A549 (cell line): ENCODE data around the gene PEDS1. TPM values are rescaled to one million over a fixed set of nuclear protein-coding genes. Genes with fewer than 3 reads are reported as not detected.

Source experiments
- ATAC-seq, 2 experiments: fragments of 200-7000 bp in 1 of 2; fragments of >200 bp in 1 of 2; cut with Nextera tagmentation in 1 of 2; cut with Tn5 transposase in 1 of 2; 3 replicates each; pipeline versions ENCODE4 v1.8.0 to v1.9.1; 2018 to 2020; ENCODE audit warnings: mild to moderate bottlenecking in 1 of 2, moderate library complexity in 1 of 2
- CTCF ChIA-PET: fragments of 300-600 bp; sonication (Branson Sonifier 250); formaldehyde crosslinking; extraction: SDS; loops from one replicate; lab custom pipeline; 2021; ENCODE audit warnings: antibody characterized with exemption, inconsistent platforms; lab: Yijun Ruan, JAX
- POLR2A ChIA-PET: fragments of 350-600 bp; formaldehyde crosslinking; extraction: SDS; loops from one replicate; lab custom pipeline; 2021; ENCODE audit warnings: antibody characterized with exemption, inconsistent platforms; lab: Yijun Ruan, JAX
- DNase-seq, 2 experiments: peaks; one replicate each; pipeline versions ENCODE4 v3.0.0 to v3.0.0-alpha.2; 2011 to 2016; ENCODE audit warnings: low read depth in 1 of 2, low spot score in 1 of 2
- FAIRE-seq: peaks from 2 replicates; lab custom pipeline; 2011; peaks lifted over from hg19 to GRCh38; lab: Jason Lieb, UNC
- H3K27ac ChIP-seq, 2 experiments: fragments of >200 bp; sonication (Bioruptor Twin); formaldehyde crosslinking; 3 replicates each; pipeline ENCODE4 v1.5.1; 2016 to 2017
- H3K4me1 ChIP-seq: fragments of >200 bp; sonication (Bioruptor Twin); formaldehyde crosslinking; 3 replicates; pipeline ENCODE4 v1.6.1; 2016
- H3K4me2 ChIP-seq: fragments of >200 bp; sonication (Bioruptor Twin); formaldehyde crosslinking; 3 replicates; pipeline ENCODE4 v1.6.1; 2016
- H3K4me3 ChIP-seq: fragments of >200 bp; sonication (Bioruptor Twin); formaldehyde crosslinking; 3 replicates; pipeline ENCODE4 v1.5.1; 2016
- H3K9me3 ChIP-seq: fragments of >200 bp; sonication (Bioruptor Twin); formaldehyde crosslinking; 3 replicates; pipeline ENCODE4 v1.6.1; 2016
- BHLHE40 ChIP-seq: IDR thresholded peaks from 2 replicates; pipeline ENCODE4 v1.6.1; 2012; ENCODE audit warnings: low read depth, low read length, inconsistent platforms
- CBX2 ChIP-seq: fragments of 200-600 bp; sonication (generic); IDR thresholded peaks from 2 replicates; pipeline ENCODE4 v1.6.1; 2016; ENCODE audit warnings: low read depth, mild to moderate bottlenecking, borderline replicate concordance
- CBX8 ChIP-seq: fragments of 200-600 bp; sonication (generic); IDR thresholded peaks from 2 replicates; pipeline ENCODE4 v1.6.1; 2016
- CHD4 ChIP-seq: fragments of 200-600 bp; sonication (generic); IDR thresholded peaks from 2 replicates; pipeline ENCODE4 v1.6.1; 2016; ENCODE audit warnings: antibody characterized with exemption, mild to moderate bottlenecking, borderline replicate concordance
- EP300 ChIP-seq, 2 experiments: fragments of >200 bp; sonication (Bioruptor Twin); formaldehyde crosslinking; IDR thresholded peaks; 2 replicates in 1 of 2; 3 replicates in 1 of 2; pipeline ENCODE4 v1.6.1; 2016 to 2017
- ESRRA ChIP-seq: fragments of 150-350 bp; IDR thresholded peaks from 2 replicates; pipeline ENCODE4 v1.6.1; 2014; ENCODE audit warnings: mild to moderate bottlenecking, low read length, borderline replicate concordance
- FOSL2 ChIP-seq, 2 experiments: fragments of 450-650 bp in 1 of 2; fragments of >200 bp in 1 of 2; sonication (Bioruptor Twin) in 1 of 2; formaldehyde crosslinking; IDR thresholded peaks; 2 replicates each; pipeline versions ENCODE4 v1.5.0 to v1.6.1; 2016 to 2020; ENCODE audit warnings: mild to moderate bottlenecking in 1 of 2, moderate library complexity in 1 of 2
- GATA3 ChIP-seq: IDR thresholded peaks from 2 replicates; pipeline ENCODE4 v1.6.1; 2012; ENCODE audit warnings: borderline replicate concordance
- HOXB13 ChIP-seq: fragments of 250-450 bp; sonication (Bioruptor Pico); IDR thresholded peaks from 2 replicates; pipeline ENCODE4 v1.5.0; 2020; ENCODE audit warnings: low read depth, mild to moderate bottlenecking, moderate library complexity
- KDM1A ChIP-seq: fragments of 200-600 bp; sonication (generic); IDR thresholded peaks from 2 replicates; pipeline ENCODE4 v1.6.1; 2016; ENCODE audit warnings: low read depth, mild to moderate bottlenecking
- MAFK ChIP-seq: fragments of 450-650 bp; IDR thresholded peaks from 2 replicates; pipeline ENCODE4 v1.6.1; 2014; ENCODE audit not compliant: partially characterized antibody
- PHF8 ChIP-seq: fragments of 200-600 bp; sonication (generic); IDR thresholded peaks from 2 replicates; pipeline ENCODE4 v1.6.1; 2016; ENCODE audit warnings: low read depth, mild to moderate bottlenecking, antibody characterized with exemption, moderate library complexity, borderline replicate concordance
- RAD21 ChIP-seq, 2 experiments: fragments of >200 bp in 1 of 2; sonication (Bioruptor Twin) in 1 of 2; formaldehyde crosslinking in 1 of 2; IDR thresholded peaks in 1 of 2; conservative IDR thresholded peaks in 1 of 2; 2 replicates in 1 of 2; 3 replicates in 1 of 2; pipeline ENCODE4 v1.6.1; 2012 to 2018; ENCODE audit warnings: inconsistent platforms in 1 of 2
- RFX5 ChIP-seq: fragments of 450-650 bp; IDR thresholded peaks from 2 replicates; pipeline ENCODE4 v1.7.1; 2014; ENCODE audit warnings: antibody characterized with exemption, mild to moderate bottlenecking, moderate library complexity
- SREBF2 ChIP-seq: fragments of 450-650 bp; IDR thresholded peaks from 2 replicates; pipeline ENCODE4 v1.6.1; 2014; ENCODE audit warnings: mild to moderate bottlenecking, moderate library complexity
- TP53 ChIP-seq: fragments of 250-450 bp; sonication (Bioruptor Pico); IDR thresholded peaks from 2 replicates; pipeline ENCODE4 v1.5.0; 2021; ENCODE audit warnings: mild to moderate bottlenecking, moderate library complexity
- ZNF302 ChIP-seq: fragments of 250-450 bp; sonication (Bioruptor Pico); IDR thresholded peaks from 2 replicates; pipeline ENCODE4 v1.9.0; 2021; ENCODE audit warnings: inconsistent platforms, mild to moderate bottlenecking, moderate library complexity
- WGBS: methylation state at CpG from one replicate; pipeline ENCODE4 v1.1.6; 2017; ENCODE audit errors: missing lambda C conversion rate; 5-methylcytosine and 5-hydroxymethylcytosine counted together
- polyA plus RNA-seq, 4 experiments: library from polyadenylated mRNA; depleted of rRNA in 3 of 4; stranded (reverse); fragments of >200 nt; fragmentation: RNase III in 1 of 4; extraction: RNeasy Plus Mini Kit Qiagen cat#74134 plus additional on column Dnase treatment in 1 of 4; gene quantifications; 2 replicates in 3 of 4; 3 replicates in 1 of 4; pipeline ENCODE4 v1.2.3, GENCODE V29; 2011 to 2017
- TF ChIP-seq, protein P1 (sequence below): IDR thresholded peaks from 2 replicates; pipeline ENCODE4 v1.6.1; 2012; ENCODE audit warnings: low read depth, borderline replicate concordance
- TF ChIP-seq, protein P2 (sequence below): fragments of >200 bp; sonication (Bioruptor Twin); formaldehyde crosslinking; IDR thresholded peaks from 3 replicates; pipeline ENCODE4 v1.6.1; 2016
- TF ChIP-seq, protein P3 (sequence below): fragments of 200-600 bp; sonication (generic); IDR thresholded peaks from 2 replicates; pipeline ENCODE4 v1.6.1; 2016; ENCODE audit warnings: antibody characterized with exemption, mild to moderate bottlenecking, moderate library complexity
- TF ChIP-seq, protein P4 (sequence below): fragments of >200 bp; sonication (Bioruptor Twin); formaldehyde crosslinking; IDR thresholded peaks from 3 replicates; pipeline ENCODE4 v1.5.1; 2016
- TF ChIP-seq, protein P5 (sequence below): fragments of 150-350 bp; IDR thresholded peaks from 2 replicates; pipeline ENCODE4 v1.6.1; 2014; ENCODE audit warnings: low read depth, mild to moderate bottlenecking, low read length

Gene PEDS1
- polyA plus RNA-seq, 2 of the 4 experiments (the other 2 are of a cell fraction): 24.5 to 25.8 TPM

DNA sequence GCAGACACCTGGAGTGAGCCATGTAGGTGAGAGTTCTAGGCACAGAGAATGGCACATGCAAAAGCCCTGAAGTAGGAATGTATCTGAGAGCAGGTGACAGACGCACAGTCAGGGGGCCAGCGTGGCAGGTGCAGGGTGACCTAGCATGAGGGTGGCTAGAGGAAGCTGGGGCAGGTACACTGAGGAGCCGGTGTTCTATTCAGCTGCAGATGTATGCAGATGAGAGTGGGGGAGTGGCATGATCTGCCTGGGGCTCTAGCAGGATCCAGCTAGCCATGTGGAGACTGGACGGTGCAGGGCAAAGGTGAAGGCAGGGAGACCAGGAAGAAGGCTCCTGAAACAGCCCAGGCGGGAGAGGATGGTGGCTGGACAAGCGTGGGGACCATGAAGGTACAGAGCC is 10.7 kb downstream of the PEDS1 start:
- WGBS: 77% methylated on average over 6 of the region's 6 CpGs
- H3K4me1 ChIP-seq: peaks cover 87% of the 10 kb centered on the region
- H3K27ac ChIP-seq: peak overlapping the region; percentile 91 to 95
- ATAC-seq (no peak), FAIRE-seq (no peak), DNase-seq (no peak)
- TF ChIP-seq RFX5: no peak
- TF ChIP-seq ZNF302: no peak
- TF ChIP-seq, protein P1, sequence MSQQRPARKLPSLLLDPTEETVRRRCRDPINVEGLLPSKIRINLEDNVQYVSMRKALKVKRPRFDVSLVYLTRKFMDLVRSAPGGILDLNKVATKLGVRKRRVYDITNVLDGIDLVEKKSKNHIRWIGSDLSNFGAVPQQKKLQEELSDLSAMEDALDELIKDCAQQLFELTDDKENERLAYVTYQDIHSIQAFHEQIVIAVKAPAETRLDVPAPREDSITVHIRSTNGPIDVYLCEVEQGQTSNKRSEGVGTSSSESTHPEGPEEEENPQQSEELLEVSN: no peak
- no peak for TF ChIP-seq EP300 (IDR thresholded peaks at IDR 0.05)
- no peak for TF ChIP-seq FOSL2 (IDR thresholded peaks at IDR 0.05)
- TF ChIP-seq FOSL2 (CRISPR knock-in tag; IDR thresholded peaks at IDR 0.05): no peak
- POLR2A ChIA-PET: no interaction called here
- no peaks in the 10 kb centered on the region for H3K9me3 ChIP-seq
- peak overlapping the region; percentile 74; the same call in 2 of the 3 replicates for H3K4me2 ChIP-seq
- H3K4me3 ChIP-seq: no peak overlapping the region
- CTCF ChIA-PET: interaction anchor here (0.5 to 9.6 kb wide), 6 partner anchors 10 to 58 kb away, joined by 3 to 123 read pairs (median 4); partner anchors contain the start of gene PEDS1

DNA sequence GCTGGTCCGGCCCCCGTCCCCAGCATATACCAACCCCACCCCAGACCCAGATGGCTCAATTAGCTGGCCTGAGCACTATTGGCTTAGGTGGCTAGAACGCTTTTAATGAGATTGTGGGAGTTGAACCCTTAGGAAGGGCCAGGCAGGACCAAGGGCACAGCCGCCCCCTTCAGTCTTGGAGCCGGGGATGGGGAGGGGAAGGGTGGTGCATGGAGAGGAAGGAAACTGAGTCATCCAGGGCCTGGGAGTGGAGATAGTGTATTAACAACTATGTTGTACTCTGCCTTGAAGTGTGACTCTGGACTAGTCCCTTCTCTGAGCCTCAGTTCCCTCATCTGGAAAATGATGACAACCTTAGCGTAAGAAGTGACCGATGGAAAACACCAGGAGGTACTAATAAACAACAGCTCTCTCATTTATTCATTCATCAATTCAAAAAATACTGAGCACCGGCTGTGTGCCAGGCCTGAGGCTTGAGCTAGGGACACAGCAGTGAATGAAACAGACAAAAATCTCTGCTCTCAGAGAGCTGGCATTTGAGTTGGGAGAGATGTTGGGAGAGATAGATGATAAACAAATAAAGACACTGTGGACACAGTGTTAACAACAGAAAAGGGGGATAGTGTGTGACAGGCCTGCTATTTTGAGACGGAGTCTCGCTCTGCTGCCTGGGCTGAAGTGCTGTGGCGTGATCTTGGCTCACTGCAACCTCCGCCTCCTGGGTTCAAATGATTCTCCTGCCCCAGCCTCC is 11.5 kb downstream of the PEDS1 start:
- no peak overlapping the region for H3K4me2 ChIP-seq
- TF ChIP-seq EP300 (IDR thresholded peaks at IDR 0.05): no peak
- no peak for TF ChIP-seq CHD4
- no peak for TF ChIP-seq BHLHE40
- no peak for TF ChIP-seq KDM1A
- no peak for TF ChIP-seq CBX8

DNA sequence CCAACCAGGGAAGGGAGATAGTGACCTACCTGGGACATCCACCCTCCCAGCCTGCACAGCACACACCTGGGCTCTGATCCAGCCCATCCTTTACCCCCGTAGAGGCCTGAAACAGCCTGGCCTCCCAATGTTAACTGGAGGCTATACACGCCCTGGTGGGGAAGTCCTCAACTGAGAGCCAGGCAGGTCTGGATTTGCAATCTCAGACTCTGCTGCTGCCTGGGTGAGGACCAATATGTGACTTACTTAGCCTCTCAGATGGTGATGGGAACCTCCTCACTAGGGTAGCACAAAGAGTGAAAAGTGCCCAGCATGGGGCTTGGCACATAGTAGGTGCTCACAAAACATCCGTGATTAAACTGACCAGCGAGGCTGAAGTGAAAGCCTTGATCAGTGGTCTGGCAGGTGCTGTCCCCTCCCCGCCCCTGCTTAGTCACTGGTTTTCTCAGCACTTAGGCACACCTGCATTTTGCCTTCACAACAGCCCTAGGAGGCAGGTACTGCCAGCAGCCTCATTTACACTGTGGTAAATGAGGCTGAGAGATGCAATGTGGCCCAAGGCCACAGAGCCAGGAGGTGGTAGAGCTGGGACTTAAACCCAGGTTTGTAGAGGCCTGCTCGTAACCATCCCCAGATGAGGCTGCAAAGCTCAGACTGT is 12.4 kb downstream of the PEDS1 start:
- H3K27ac ChIP-seq: peak overlapping the region; percentile 0 to 95; a peak in 4 of 6 replicates
- no peak for DNase-seq
- no peak for ATAC-seq
- TF ChIP-seq SREBF2 (no peak), BHLHE40 (no peak), KDM1A (no peak), CBX2 (no peak), MAFK (no peak), EP300 (IDR thresholded peaks at IDR 0.05) (no peak), RAD21 (conservative IDR thresholded peaks at IDR 0.05 in 1 of 2, IDR thresholded peaks at IDR 0.05 in 1 of 2) (no peak), PHF8 (no peak), GATA3 (no peak), HOXB13 (CRISPR knock-in tag) (no peak), TP53 (CRISPR knock-in tag) (no peak), ESRRA (no peak)
- TF ChIP-seq, protein P2, sequence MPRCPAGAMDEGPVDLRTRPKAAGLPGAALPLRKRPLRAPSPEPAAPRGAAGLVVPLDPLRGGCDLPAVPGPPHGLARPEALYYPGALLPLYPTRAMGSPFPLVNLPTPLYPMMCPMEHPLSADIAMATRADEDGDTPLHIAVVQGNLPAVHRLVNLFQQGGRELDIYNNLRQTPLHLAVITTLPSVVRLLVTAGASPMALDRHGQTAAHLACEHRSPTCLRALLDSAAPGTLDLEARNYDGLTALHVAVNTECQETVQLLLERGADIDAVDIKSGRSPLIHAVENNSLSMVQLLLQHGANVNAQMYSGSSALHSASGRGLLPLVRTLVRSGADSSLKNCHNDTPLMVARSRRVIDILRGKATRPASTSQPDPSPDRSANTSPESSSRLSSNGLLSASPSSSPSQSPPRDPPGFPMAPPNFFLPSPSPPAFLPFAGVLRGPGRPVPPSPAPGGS: no peak
- TF ChIP-seq, protein P3, sequence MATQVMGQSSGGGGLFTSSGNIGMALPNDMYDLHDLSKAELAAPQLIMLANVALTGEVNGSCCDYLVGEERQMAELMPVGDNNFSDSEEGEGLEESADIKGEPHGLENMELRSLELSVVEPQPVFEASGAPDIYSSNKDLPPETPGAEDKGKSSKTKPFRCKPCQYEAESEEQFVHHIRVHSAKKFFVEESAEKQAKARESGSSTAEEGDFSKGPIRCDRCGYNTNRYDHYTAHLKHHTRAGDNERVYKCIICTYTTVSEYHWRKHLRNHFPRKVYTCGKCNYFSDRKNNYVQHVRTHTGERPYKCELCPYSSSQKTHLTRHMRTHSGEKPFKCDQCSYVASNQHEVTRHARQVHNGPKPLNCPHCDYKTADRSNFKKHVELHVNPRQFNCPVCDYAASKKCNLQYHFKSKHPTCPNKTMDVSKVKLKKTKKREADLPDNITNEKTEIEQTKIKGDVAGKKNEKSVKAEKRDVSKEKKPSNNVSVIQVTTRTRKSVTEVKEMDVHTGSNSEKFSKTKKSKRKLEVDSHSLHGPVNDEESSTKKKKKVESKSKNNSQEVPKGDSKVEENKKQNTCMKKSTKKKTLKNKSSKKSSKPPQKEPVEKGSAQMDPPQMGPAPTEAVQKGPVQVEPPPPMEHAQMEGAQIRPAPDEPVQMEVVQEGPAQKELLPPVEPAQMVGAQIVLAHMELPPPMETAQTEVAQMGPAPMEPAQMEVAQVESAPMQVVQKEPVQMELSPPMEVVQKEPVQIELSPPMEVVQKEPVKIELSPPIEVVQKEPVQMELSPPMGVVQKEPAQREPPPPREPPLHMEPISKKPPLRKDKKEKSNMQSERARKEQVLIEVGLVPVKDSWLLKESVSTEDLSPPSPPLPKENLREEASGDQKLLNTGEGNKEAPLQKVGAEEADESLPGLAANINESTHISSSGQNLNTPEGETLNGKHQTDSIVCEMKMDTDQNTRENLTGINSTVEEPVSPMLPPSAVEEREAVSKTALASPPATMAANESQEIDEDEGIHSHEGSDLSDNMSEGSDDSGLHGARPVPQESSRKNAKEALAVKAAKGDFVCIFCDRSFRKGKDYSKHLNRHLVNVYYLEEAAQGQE: no peak
- TF ChIP-seq, protein P4, sequence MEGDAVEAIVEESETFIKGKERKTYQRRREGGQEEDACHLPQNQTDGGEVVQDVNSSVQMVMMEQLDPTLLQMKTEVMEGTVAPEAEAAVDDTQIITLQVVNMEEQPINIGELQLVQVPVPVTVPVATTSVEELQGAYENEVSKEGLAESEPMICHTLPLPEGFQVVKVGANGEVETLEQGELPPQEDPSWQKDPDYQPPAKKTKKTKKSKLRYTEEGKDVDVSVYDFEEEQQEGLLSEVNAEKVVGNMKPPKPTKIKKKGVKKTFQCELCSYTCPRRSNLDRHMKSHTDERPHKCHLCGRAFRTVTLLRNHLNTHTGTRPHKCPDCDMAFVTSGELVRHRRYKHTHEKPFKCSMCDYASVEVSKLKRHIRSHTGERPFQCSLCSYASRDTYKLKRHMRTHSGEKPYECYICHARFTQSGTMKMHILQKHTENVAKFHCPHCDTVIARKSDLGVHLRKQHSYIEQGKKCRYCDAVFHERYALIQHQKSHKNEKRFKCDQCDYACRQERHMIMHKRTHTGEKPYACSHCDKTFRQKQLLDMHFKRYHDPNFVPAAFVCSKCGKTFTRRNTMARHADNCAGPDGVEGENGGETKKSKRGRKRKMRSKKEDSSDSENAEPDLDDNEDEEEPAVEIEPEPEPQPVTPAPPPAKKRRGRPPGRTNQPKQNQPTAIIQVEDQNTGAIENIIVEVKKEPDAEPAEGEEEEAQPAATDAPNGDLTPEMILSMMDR: no peak
- TF ChIP-seq, protein P5, sequence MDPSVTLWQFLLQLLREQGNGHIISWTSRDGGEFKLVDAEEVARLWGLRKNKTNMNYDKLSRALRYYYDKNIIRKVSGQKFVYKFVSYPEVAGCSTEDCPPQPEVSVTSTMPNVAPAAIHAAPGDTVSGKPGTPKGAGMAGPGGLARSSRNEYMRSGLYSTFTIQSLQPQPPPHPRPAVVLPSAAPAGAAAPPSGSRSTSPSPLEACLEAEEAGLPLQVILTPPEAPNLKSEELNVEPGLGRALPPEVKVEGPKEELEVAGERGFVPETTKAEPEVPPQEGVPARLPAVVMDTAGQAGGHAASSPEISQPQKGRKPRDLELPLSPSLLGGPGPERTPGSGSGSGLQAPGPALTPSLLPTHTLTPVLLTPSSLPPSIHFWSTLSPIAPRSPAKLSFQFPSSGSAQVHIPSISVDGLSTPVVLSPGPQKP: no peak

More for the DNA sequence above, 11.5 kb downstream of the PEDS1 start:
- ChIA-PET POLR2A (no interaction called here), CTCF (interaction anchor here (0.6 to 9.6 kb wide), 5 partner anchors 13 to 39 kb away, joined by 3 to 123 read pairs (median 4); no protein-coding TSS in a partner anchor)
- 92% methylated on average over 12 of the region's 12 CpGs for WGBS
- FAIRE-seq (no peak), DNase-seq (no peak), ATAC-seq (no peak)
- H3K27ac ChIP-seq: peak overlapping the region; percentile 0 to 95; a peak in 4 of 6 replicates
- no peaks in the 10 kb centered on the region for H3K9me3 ChIP-seq
- H3K4me1 ChIP-seq: peaks cover 92% of the 10 kb centered on the region
- no peak overlapping the region for H3K4me3 ChIP-seq

More for the DNA sequence above, 12.4 kb downstream of the PEDS1 start:
- FAIRE-seq: no peak
- Histone ChIP-seq H3K4me3 (no peak overlapping the region), H3K9me3 (no peaks in the 10 kb centered on the region), H3K4me2 (no peak overlapping the region), H3K4me1 (peaks cover 87% of the 10 kb centered on the region)
- ChIA-PET POLR2A (no interaction called here), CTCF (interaction anchor here (1.1 to 9.6 kb wide), 4 partner anchors 12 to 38 kb away, joined by 4 to 123 read pairs (median 58); partner anchors contain the start of gene PEDS1)
- WGBS: 88% methylated on average over 5 of the region's 6 CpGs
